Muscle of back (tissue), 11 donors: ENCODE measurements around the gene HTR6. TPM values are rescaled to one million over a fixed set of nuclear protein-coding genes. Genes with fewer than 3 reads are reported as not detected.

Experiments
- DNase-seq, 3 donors: peaks; one replicate each; pipeline versions ENCODE4 v3.0.0 to v3.0.0-alpha.2; 2013
- polyA plus RNA-seq, 10 donors: library from polyadenylated mRNA; unstranded; fragments of 120-200 nt; gene quantifications; one replicate each; pipeline ENCODE4 v1.2.1, GENCODE V29; 2013; ENCODE audit not compliant: insufficient read length in 10 of 10

The HTR6 gene
- polyA plus RNA-seq, 10 donors: not detected

DNA sequence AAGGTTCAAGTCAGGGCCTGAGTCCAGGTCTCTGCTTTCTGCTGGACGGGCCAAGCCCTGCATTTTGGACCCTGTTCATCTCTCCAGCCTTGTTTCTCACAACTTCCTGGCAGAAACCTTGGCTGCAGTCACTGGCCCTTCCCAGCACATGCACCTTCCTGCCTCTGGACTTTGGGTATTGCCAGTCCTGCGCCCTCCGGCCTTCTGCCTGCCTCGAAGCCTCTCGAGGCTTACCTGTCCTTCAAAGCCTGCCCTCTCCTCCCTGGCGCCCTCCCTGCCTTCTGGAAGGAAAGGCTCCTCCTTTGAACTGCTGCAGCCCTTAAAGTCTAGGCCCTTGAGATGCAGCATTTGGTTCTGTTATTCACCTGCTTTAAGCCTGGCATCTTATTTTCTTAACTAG lies 52.8 kb downstream of the HTR6 start:
- DNase-seq: no peak

DNA sequence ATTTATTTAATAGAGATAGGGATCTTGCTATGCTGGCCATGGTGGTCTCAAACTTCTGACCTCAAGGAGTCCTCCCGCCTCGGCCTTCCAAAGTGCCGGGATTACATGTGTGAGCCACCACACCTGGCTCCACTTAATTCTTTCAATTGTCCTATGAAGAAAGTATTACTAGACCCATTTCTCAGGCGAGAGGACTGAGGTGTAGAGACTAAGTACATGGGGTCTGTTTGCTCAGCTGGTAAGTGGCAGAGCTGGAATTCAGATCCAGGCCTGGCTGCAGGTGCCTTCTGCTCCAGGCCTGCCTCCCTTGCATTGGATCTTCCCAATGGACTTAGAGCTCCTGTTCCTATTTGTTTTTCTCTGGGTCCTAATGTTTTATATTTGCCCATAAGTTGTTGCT lies 55.5 kb downstream of the HTR6 start:
- DNase-seq: no peak

DNA sequence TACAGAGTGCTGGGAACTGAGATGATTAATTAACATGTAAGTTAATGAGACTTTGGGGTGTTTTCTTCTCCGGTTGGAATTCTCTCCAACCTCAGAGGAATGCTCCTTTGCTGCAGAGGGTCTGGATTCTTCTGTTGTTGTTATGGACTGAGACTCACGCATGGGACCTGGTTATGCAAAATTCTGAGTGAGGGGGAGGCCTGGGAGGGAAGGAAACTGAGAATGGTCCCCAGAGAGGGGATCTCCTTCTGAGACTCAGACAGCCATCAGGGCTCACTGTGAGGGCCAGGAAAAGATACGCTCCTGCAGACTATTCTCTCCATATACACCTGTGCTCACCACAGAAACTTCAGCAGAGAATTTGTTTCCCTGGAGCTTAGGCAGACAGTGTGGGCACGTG lies 56.3 kb downstream of the HTR6 start:
- no peak for DNase-seq

DNA sequence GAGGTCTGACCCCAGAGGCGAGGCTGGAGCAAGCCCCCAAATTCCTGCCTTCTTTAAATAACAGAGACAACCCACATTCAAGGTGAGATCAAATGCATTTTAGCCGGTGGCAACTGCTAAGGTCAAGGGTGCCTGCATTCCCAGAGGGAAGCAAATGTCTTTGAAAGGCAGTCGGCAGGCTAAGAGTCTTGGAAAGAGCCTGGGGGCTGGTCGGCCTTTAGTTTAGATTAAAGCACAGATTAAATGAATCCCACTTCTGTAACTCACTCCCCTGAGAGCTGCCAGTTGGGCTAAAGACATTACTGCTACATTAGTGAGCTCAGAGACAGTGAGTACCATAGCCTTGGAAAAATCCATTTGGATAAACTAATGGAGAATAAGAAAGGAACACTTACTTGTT lies 59.2 kb downstream of the HTR6 start:
- no peak for DNase-seq

DNA sequence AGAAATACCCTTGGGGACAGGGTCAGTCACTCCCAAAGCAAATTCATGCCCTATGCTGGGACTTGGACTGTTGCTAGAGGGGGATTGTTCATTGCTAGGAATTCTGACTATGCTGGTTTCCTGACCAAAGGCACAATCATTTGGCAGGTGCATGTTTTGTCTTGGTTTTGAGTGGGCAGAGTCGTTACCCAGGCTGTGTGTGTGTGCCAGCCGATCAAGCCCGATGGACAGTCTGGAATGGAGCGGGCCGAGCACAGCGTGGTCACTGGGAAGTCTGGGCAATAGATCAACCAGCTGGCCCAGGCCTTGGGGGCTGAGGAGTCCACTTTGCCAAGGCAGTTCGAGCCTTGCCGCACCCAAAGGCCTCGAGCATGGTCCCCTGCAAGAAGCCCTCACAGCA lies 60.9 kb downstream of the HTR6 start:
- DNase-seq: no peak

DNA sequence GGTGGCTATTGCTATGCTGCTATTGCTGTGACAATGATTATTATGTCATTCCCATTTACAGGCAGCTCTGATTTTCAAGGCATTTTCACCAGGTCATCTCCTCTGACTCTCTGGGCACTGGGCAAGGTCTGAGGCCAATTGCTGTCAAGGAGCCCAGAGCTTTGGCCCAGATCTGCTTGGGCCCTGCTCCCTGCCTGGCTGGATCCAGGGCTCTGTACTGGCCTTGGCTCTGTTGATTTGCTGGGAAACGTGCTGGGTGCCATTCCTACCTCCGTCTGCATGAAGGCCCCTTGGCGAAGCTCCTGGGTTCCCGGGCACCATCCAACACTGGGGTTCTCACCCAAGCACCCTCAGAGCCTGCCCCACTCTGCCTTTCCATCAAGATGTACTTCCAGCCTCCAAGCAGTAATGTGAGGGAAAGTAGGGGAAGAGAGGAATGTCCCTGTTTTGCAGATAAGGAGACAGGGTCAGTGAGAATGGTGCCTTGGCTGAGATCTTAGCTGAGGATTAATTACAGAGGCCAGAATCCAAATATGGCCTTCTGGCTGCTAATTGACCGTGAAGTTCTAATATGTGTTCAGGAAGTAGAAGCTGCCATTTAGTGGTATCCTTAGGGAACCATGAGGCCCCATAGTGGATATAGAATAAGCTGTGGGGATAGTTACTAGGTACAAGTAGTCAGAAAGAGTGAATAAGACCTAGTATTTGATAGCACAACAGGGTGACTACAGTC lies 63.9 kb downstream of the HTR6 start:
- DNase-seq: no peak

DNA sequence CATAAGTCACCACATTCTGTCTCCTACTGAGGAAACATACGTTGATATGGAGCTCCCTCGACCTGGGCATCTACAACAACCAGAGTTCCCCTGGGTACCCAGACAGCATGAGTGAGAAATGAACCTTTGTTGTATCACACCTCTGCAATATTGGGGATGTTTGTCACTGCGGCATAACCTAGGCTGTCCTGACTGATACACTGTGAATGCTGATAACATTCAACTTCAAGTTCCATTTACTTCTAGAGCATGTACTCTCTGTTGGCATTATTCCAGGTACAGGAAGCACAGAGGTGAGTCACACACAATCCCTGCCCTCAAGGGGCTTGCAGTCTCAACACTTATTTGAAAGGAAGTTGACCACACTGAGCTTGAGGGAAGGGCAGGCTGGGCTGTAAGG lies 65.6 kb downstream of the HTR6 start:
- DNase-seq: no peak

Other genes with a start within 250 kb of the HTR6 start
- 100 to 1,000 TPM; 218 to 290 (median 246) TPM for gene CAPZB, start 179.3 kb upstream of the HTR6 start, polyA plus RNA-seq
- 10 to 100 TPM; 21.7 to 79.8 (median 34.8) TPM for gene NBL1, start 20.6 kb upstream of the HTR6 start, polyA plus RNA-seq
- 1 to 10 TPM; 1.6 to 3.8 (median 2.5) TPM for gene TMCO4, start 135.0 kb downstream of the HTR6 start, polyA plus RNA-seq
- not detected for gene RNF186, start 150.4 kb downstream of the HTR6 start, polyA plus RNA-seq
- 10 to 100 TPM in 2 of 10 donors, 1 to 10 TPM in 8; 4.9 to 13.1 (median 6.7) TPM for gene OTUD3, start 217.5 kb downstream of the HTR6 start, polyA plus RNA-seq